GM12873 (cell line): Measurements from ENCODE around the gene ACTR1A.

ENCODE experiments used
- TF ChIP-seq, protein P1 (sequence below): IDR thresholded peaks from 2 replicates; pipeline ENCODE4 v1.5.1; 2012; ENCODE audit warnings: low read depth, mild to moderate bottlenecking, moderate library complexity, low read length, control low read depth; ENCODE audit not compliant: insufficient read depth; ENCODE audit errors: missing control alignments

Gene ACTR1A

DNA sequence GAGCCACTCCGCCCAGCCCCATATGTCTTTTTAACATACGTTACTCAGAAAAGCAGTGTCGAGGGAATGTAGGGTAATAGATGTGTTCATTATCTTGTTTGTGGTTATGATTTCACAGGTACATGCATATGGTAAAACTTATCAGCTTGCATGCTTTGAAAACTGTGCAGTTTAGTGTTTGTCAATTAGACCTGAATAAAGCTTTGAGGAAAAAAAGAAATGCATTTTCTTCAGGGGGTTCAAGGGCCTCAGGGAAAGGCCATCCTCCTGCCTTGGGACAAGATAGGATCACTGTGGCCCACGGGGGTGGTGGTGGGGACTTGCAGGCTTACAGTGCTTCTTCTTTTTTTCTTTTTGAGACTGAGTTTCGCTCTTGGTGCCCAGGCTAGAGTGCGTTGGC, 35.2 kb downstream of the ACTR1A start:
- TF ChIP-seq, protein P1, sequence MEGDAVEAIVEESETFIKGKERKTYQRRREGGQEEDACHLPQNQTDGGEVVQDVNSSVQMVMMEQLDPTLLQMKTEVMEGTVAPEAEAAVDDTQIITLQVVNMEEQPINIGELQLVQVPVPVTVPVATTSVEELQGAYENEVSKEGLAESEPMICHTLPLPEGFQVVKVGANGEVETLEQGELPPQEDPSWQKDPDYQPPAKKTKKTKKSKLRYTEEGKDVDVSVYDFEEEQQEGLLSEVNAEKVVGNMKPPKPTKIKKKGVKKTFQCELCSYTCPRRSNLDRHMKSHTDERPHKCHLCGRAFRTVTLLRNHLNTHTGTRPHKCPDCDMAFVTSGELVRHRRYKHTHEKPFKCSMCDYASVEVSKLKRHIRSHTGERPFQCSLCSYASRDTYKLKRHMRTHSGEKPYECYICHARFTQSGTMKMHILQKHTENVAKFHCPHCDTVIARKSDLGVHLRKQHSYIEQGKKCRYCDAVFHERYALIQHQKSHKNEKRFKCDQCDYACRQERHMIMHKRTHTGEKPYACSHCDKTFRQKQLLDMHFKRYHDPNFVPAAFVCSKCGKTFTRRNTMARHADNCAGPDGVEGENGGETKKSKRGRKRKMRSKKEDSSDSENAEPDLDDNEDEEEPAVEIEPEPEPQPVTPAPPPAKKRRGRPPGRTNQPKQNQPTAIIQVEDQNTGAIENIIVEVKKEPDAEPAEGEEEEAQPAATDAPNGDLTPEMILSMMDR = no peak

DNA sequence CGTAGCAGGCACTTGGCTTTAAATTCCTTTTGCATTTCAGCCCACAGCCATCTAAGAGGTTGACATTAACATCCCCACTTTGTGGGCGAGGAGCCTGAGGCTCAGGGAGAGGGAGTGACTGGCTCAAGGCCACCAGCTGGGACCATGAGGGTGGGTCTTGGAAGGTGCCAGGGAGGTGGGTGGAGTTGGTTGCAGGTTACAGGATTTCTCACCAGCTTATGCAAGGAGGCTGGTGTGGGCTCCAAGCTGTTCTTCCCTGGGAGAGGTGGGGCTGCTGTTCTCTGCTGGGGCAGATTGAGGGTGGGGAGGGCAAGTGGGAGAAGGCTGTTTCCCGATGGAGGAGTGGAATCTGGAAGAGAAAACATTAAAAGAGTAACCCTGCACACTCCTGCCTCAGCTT, 37.0 kb downstream of the ACTR1A start:
- TF ChIP-seq, protein P1 = no peak

DNA sequence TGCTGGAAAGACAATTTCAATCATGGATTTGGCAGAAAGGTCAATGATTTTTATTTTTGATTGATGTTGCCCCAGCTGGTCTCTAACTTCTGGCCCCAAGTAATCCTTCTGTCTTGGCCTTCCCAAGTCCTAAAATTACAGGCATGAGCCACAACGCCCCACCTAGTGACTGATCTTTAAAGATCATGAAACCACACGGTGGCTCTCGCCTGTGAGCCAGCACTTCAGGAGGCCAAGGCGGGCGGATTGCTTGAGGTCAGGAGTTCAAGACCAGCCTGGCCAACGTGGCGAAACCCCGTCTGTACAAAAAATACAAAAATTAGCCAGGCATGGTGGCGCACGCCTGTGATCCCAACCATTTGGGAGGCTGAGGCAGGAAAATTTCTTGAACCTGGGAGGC, 38.5 kb downstream of the ACTR1A start:
- TF ChIP-seq, protein P1 = no peak

DNA sequence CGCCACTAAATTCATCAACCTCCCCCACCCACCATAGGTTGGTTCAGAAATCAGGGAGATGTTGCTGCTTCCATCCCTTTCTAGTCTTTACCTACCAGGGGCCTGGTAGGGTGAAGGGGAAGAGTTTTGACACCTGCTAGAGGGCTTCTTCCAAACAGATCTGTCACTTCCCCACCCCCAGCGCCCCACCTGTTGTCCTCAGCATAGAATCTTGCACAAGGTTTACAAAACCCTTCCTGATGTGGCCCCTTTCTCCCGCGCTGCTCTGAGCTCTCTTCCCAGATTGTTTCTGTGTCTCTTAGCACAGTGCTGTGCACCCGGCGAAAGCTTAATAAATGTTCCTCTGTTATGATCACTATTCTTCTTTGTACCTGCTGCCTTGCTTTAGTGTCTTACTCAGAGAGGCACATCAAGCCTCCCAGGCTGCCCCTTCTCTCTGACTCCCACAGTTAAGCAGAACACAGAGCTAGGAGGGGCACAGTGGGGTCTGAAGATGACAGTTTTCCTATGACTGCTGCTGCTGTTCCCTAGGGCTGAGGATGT, 39.9 kb downstream of the ACTR1A start:
- TF ChIP-seq, protein P1 = no peak

DNA sequence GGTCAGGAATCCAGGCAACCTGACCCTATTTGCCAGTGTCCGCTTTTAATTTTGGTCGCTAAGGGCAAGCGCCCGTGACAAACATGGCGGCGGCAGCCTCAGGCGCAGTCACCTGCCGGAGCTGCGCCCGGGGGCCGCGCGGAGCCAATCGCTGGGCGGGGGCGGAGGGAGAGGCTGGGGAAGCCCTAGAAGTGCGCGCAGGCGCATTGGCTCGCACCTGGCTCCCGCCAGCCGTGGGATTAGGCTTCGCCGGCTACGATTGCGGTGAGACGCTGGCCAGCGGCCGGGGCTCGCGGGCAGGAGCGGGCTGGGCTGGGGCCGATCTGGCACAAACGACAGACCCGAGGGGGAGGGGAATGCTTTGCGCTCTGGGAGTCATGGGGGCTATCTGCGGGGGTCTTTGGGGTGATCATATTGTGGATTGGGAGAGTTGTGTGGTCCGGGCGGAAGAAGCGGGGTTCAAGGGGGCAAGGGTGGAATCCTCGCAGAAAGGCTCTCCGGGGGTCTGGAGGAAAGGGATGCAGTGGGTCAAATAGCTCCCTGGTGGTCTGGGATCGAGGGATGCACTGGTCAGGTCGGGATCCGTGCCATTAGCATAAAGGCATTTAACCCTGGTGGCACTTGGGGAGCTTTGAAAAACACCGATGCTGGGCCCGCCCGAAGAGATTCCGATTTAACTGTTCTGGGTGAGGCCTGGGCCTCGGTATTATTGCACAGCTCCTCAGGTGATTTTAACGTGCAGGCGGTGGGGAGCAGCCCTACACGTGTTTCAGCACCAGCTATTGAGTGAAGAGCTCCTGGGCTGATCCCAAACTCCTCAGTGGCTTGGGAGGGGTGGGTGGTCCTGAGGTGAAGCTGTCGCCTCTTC, 41.1 kb downstream of the ACTR1A start:
- TF ChIP-seq, protein P1 = no peak

DNA sequence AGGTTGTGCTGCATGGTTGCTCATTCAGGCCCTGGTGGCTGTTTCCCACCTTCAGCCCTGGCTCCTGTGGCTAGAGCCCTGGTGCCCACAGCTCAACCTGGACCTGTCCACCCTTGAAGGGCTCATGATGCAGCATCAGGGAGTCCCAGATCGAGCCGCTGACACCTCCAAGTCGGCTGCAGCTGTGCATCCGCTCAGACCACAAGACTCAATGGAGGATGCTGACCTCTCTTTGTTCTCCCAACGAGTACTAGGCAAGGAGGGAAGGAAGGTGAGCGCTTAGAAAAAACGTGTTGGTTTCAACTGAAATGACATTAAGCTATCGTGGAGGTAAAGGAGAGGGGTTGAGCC, 41.7 kb downstream of the ACTR1A start:
- TF ChIP-seq, protein P1 = no peak

DNA sequence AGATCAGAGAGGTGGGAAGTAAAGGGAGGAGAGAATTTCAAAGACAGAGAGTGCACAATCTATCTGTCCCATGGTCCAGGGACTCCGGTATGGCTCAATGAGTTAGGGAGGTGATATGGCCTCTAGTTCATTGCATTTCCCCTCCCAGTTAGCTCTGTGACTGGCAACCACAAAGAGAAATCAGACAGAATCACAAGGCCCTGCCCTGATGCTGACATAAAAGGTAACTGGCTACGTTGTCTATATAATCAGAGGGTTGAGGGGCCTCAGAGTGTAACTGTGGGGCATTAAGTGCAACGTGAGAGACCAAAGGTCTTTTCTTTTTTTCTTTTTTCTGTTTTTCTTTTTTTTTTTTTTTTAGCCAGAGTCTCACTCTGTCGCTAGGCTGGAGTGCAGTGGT, 43.9 kb downstream of the ACTR1A start:
- TF ChIP-seq, protein P1 = no peak
